DND-41 (cell line): ENCODE results near the gene AGPAT4.

Experiments used
- ATAC-seq: fragments of 200-7000 bp; cut with Tn5 transposase; 3 replicates; pipeline ENCODE4 v1.9.1; 2021; ENCODE audit warnings: low read depth; ENCODE audit not compliant: insufficient read depth
- DNase-seq: peaks from one replicate; pipeline ENCODE4 v3.0.0-alpha.2; 2020
- H2AFZ ChIP-seq: 2 replicates; pipeline ENCODE4 v1.6.0; 2012; ENCODE audit warnings: low read depth, low read length
- H3K27ac ChIP-seq: 2 replicates; pipeline ENCODE4 v1.5.1; 2012; ENCODE audit warnings: low read length, inconsistent platforms
- H3K27me3 ChIP-seq: fragments of 200-600 bp; sonication (generic); 2 replicates; pipeline ENCODE4 v1.6.0; 2012; ENCODE audit warnings: low read length, mild to moderate bottlenecking, inconsistent platforms; ENCODE audit not compliant: insufficient read depth, poor library complexity
- H3K36me3 ChIP-seq: 2 replicates; pipeline ENCODE4 v1.5.1; 2012; ENCODE audit warnings: low read length, inconsistent platforms; ENCODE audit not compliant: insufficient read depth
- H3K4me1 ChIP-seq: 2 replicates; pipeline ENCODE4 v1.5.1; 2012; ENCODE audit warnings: mild to moderate bottlenecking, low read length; ENCODE audit not compliant: insufficient read depth
- H3K4me2 ChIP-seq: 2 replicates; pipeline ENCODE4 v1.6.0; 2012; ENCODE audit warnings: mild to moderate bottlenecking, moderate library complexity, low read length, inconsistent platforms; ENCODE audit not compliant: insufficient read depth
- H3K4me3 ChIP-seq, 2 experiments: fragments of 200-600 bp in 1 of 2; shearing (Covaris generic) in 1 of 2; 2 replicates each; pipeline ENCODE4 v1.5.1; 2012 to 2016; ENCODE audit warnings: inconsistent platforms in 2 of 2, low read length in 2 of 2, mild to moderate bottlenecking in 2 of 2, low read depth in 1 of 2, moderate library complexity in 1 of 2
- H3K79me2 ChIP-seq: 2 replicates; pipeline ENCODE4 v1.6.0; 2012; ENCODE audit warnings: low read length, inconsistent platforms; ENCODE audit not compliant: insufficient read depth
- H3K9ac ChIP-seq: 2 replicates; pipeline ENCODE4 v1.6.0; 2012; ENCODE audit warnings: low read depth, mild to moderate bottlenecking, inconsistent platforms, low read length, moderate library complexity
- H3K9me3 ChIP-seq: 2 replicates; pipeline ENCODE4 v1.5.1; 2012; ENCODE audit warnings: low read length, moderate library complexity, mild to moderate bottlenecking, inconsistent platforms; ENCODE audit not compliant: insufficient read depth, severe bottlenecking
- H4K20me1 ChIP-seq: 2 replicates; pipeline ENCODE4 v1.6.0; 2012; ENCODE audit warnings: low read length; ENCODE audit not compliant: insufficient read depth
- EZH2 ChIP-seq: IDR thresholded peaks from 3 replicates; pipeline ENCODE4 v1.6.1; 2012; ENCODE audit warnings: borderline replicate concordance, low read depth, mild to moderate bottlenecking, moderate library complexity, low read length, inconsistent platforms; ENCODE audit not compliant: severe bottlenecking
- TF ChIP-seq, protein P1 (sequence below): IDR thresholded peaks from 2 replicates; pipeline ENCODE4 v1.5.1; 2012; ENCODE audit warnings: borderline replicate concordance, low read length, moderate library complexity, mild to moderate bottlenecking; ENCODE audit not compliant: poor library complexity, severe bottlenecking; ENCODE audit errors: extremely low read depth

AGPAT4 gene

DNA sequence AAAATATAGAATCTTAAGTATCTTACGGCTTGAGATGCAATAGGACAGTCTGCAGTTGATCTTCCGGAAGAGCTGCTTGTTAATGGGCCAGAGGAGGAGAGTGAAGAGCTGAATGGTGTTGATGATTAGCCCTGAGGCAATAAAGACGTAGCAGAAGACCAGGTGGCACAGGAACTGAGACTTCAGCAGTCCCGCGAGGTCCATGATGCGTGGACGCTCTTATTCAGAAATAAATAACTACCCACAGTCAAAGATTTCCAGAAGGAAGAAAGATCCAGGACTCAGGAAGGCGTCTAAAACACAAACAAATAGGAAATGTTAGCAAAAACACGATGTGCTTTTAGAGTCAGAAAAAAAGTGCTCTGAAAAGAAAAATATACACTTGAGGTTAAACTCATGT, 41.9 kb downstream of the AGPAT4 start:
- no peak for TF ChIP-seq EZH2
- TF ChIP-seq, protein P1, sequence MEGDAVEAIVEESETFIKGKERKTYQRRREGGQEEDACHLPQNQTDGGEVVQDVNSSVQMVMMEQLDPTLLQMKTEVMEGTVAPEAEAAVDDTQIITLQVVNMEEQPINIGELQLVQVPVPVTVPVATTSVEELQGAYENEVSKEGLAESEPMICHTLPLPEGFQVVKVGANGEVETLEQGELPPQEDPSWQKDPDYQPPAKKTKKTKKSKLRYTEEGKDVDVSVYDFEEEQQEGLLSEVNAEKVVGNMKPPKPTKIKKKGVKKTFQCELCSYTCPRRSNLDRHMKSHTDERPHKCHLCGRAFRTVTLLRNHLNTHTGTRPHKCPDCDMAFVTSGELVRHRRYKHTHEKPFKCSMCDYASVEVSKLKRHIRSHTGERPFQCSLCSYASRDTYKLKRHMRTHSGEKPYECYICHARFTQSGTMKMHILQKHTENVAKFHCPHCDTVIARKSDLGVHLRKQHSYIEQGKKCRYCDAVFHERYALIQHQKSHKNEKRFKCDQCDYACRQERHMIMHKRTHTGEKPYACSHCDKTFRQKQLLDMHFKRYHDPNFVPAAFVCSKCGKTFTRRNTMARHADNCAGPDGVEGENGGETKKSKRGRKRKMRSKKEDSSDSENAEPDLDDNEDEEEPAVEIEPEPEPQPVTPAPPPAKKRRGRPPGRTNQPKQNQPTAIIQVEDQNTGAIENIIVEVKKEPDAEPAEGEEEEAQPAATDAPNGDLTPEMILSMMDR = no peak
- no peak overlapping the region for H3K27ac ChIP-seq
- H3K79me2 ChIP-seq = no peaks in the 10 kb centered on the region
- no peaks in the 10 kb centered on the region for H3K4me1 ChIP-seq
- no peak overlapping the region for H3K9ac ChIP-seq
- no peaks in the 10 kb centered on the region for H3K9me3 ChIP-seq
- H4K20me1 ChIP-seq = no peaks in the 10 kb centered on the region
- no peak overlapping the region for H3K4me3 ChIP-seq
- DNase-seq (no peak), ATAC-seq (no peak)
- no peak overlapping the region for H2AFZ ChIP-seq
- H3K27me3 ChIP-seq = no peaks in the 10 kb centered on the region
- no peaks in the 10 kb centered on the region for H3K36me3 ChIP-seq
- H3K4me2 ChIP-seq = no peak overlapping the region

DNA sequence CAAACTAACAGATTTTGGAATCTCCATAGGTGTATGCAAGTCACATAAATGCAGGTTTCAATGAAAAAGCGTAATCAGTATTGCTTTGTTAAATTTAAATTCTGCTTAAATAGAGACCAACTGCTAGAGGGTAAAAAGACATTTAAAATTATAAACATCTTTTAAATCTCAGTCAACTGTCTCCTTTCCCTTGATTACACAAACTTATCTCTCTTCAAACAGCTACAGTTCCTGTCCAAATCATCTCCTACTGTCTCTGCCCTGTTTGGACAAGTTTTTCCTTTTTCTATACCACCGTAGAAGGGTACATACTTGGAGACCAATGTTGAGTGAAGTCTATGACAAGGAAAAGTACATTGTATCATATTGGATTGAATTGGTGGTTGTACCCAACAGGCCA, 43.5 kb downstream of the AGPAT4 start:
- TF ChIP-seq EZH2 = no peak
- Histone ChIP-seq H3K4me1 (no peaks in the 10 kb centered on the region), H3K79me2 (no peaks in the 10 kb centered on the region), H3K9ac (no peak overlapping the region), H4K20me1 (no peaks in the 10 kb centered on the region), H3K4me2 (no peak overlapping the region), H3K36me3 (no peaks in the 10 kb centered on the region), H3K27ac (no peak overlapping the region), H2AFZ (no peak overlapping the region), H3K27me3 (no peaks in the 10 kb centered on the region), H3K9me3 (no peaks in the 10 kb centered on the region), H3K4me3 (no peak overlapping the region)
- DNase-seq (no peak), ATAC-seq (no peak)

DNA sequence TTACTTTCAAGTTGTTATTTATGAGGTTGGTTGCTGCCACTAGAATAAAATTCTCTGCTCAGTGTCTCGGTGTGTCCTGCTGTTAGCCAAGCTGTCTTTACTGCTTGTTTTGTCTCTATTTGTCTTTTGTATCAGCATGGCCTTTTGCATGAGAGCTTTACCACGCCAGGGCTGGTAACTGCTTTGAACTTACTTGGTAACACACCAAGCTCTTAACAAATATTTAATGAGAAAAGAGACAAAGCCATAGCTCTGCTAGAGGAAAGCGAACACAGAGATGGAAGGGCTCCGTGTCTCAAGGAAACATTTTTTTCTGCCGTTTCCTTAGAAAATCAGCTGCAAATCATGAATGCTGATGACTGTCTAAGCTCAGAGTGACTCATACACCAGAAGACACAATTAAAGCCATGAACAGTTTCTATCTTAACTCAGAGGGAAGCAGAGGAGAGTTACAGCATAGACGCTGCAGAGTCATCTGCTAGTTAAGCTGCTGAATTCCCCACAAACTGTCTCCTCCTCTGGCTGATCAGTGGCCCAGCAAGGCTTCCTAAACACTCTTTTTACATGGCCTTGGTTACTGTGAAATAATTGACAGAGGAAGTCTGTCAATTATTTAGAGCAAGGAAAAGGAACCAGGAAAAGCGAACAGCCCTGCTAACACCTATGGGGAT, 44.8 kb downstream of the AGPAT4 start:
- ATAC-seq = no peak
- H3K27me3 ChIP-seq = no peaks in the 10 kb centered on the region
- DNase-seq = no peak
- no peak overlapping the region for H2AFZ ChIP-seq
- TF ChIP-seq, protein P1 = no peak
- TF ChIP-seq EZH2 = no peak
- no peaks in the 10 kb centered on the region for H3K4me1 ChIP-seq
- H3K9me3 ChIP-seq = no peaks in the 10 kb centered on the region
- H3K79me2 ChIP-seq = no peaks in the 10 kb centered on the region
- H3K9ac ChIP-seq = no peak overlapping the region
- no peaks in the 10 kb centered on the region for H4K20me1 ChIP-seq
- no peak overlapping the region for H3K4me3 ChIP-seq
- H3K36me3 ChIP-seq = no peaks in the 10 kb centered on the region
- no peak overlapping the region for H3K4me2 ChIP-seq
- H3K27ac ChIP-seq = no peak overlapping the region

DNA sequence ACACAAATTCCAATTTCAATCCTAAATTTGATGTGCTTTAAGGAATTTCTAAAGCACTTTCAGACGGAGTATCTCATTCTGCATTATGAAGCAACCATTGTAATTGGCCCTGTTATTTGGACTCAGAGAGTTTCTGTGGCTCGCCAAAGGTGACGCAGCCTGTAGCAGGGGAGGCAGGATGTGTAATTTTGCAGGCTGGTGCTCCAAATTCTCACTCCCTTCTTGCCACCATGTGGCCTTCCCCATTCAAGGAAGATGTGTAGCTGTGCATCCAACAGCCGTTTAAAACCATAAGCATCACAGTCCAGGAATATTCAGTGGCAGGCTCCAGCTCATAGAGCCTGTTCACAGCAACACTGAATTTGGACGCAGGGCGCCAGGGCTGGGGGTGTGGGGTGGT, 45.8 kb downstream of the AGPAT4 start:
- H2AFZ ChIP-seq = no peak overlapping the region
- H3K4me1 ChIP-seq = no peaks in the 10 kb centered on the region
- no peaks in the 10 kb centered on the region for H3K27me3 ChIP-seq
- no peaks in the 10 kb centered on the region for H3K36me3 ChIP-seq
- TF ChIP-seq, protein P1 = no peak
- TF ChIP-seq EZH2 = no peak
- DNase-seq (no peak), ATAC-seq (no peak)
- no peaks in the 10 kb centered on the region for H4K20me1 ChIP-seq
- H3K27ac ChIP-seq = no peak overlapping the region
- H3K4me3 ChIP-seq = no peak overlapping the region
- H3K79me2 ChIP-seq = no peaks in the 10 kb centered on the region
- no peaks in the 10 kb centered on the region for H3K9me3 ChIP-seq
- H3K4me2 ChIP-seq = no peak overlapping the region
- H3K9ac ChIP-seq = no peak overlapping the region
